Astrocyte of the spinal cord (primary cell): ENCODE measurements around the gene GGT6.

Experiments
- DNase-seq: peaks from one replicate; pipeline ENCODE4 v3.0.0; 2011; ENCODE audit warnings: low read depth, low spot score
- H3K4me3 ChIP-seq: 2 replicates; pipeline ENCODE4 v1.5.1; 2011; ENCODE audit warnings: low read depth, mild to moderate bottlenecking, low read length, moderate library complexity
- in situ Hi-C: cut with HindIII; loops from 2 replicates; pipeline ENCODE4 v1.10.0; 2017; ENCODE audit warnings: low sequenced_read_pairs
- TF ChIP-seq, protein P1 (sequence below): IDR thresholded peaks from 2 replicates; pipeline ENCODE4 v1.5.1; 2012; ENCODE audit warnings: low read depth, mild to moderate bottlenecking, low read length, inconsistent platforms

Gene GGT6

DNA sequence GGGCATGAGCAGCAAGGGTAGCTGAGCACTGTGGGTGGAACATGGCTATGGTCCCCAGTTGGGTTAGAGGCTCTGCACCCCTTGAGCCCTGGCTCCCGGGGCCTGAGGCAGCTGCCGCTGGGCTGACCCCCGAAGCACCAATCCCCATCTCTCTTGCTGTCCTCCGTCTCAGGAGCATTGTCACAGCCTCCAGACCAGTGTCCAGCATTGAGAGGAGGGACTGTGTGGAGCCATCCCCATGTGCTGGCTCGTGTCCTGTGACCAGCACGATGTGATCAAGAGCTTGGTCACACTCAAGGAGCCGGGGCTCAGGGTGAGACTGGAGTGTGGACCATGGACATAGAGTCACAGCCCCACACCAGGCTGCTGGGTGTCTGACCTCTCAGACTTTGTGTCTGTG is 26.8 kb upstream of the GGT6 start:
- no peak for DNase-seq
- in situ Hi-C loops, result no loop called here
- no peak overlapping the region for H3K4me3 ChIP-seq
- TF ChIP-seq, protein P1, sequence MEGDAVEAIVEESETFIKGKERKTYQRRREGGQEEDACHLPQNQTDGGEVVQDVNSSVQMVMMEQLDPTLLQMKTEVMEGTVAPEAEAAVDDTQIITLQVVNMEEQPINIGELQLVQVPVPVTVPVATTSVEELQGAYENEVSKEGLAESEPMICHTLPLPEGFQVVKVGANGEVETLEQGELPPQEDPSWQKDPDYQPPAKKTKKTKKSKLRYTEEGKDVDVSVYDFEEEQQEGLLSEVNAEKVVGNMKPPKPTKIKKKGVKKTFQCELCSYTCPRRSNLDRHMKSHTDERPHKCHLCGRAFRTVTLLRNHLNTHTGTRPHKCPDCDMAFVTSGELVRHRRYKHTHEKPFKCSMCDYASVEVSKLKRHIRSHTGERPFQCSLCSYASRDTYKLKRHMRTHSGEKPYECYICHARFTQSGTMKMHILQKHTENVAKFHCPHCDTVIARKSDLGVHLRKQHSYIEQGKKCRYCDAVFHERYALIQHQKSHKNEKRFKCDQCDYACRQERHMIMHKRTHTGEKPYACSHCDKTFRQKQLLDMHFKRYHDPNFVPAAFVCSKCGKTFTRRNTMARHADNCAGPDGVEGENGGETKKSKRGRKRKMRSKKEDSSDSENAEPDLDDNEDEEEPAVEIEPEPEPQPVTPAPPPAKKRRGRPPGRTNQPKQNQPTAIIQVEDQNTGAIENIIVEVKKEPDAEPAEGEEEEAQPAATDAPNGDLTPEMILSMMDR, result no peak

GRCh38 chr17:4586043-4586442 is 25.7 kb upstream of the GGT6 start:
- no peak overlapping the region for H3K4me3 ChIP-seq
- no peak for DNase-seq
- TF ChIP-seq, protein P1, result no peak
- in situ Hi-C loops, result no loop called here

- H3K4me3 ChIP-seq, result no peak overlapping the region
- in situ Hi-C loops, result no loop called here
- no peak for DNase-seq
- TF ChIP-seq, protein P1, result no peak
These were observed 25.2 kb upstream of the GGT6 start for GRCh38 chr17:4585638-4585994.

DNA sequence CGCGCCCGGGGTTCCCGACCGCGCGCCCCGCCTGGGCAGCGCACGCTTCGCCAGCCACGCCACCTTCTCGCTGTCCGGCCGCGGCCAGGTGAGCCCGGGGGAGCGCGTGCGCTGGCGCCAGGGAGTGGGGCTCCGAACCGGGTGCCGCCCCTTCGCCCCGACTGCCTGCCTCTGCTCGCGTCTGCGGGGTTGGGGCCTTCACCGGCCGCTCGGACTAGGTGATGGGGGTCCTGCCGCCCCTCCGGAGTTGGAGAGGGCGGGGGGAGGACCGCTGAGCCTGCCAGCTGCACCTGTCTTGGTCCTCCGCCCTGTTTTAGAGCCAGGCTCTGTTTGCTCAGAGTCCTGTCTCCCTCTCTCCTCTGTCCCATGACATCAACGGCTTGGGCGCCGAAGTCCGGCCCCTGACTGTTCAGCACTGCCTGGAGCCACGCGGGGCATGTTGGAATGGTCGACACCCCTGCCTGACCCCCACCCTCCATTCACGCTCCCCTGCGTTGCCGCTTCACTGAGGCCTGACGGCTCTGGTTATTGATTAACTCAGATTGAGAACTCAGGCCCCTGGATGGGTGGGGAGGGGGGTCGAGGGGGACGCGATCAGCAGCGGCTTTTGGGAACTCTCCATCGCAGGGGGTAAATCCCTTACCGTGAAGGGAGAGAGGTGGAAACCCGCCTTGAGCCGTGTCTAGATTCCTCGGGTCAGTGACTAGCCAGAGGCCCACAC is 24.7 kb upstream of the GGT6 start:
- in situ Hi-C loops, result no loop called here
- no peak overlapping the region for H3K4me3 ChIP-seq
- TF ChIP-seq, protein P1, result no peak
- no peak for DNase-seq

- no peak within 1 kb of the TSS for H3K4me3 ChIP-seq
- DNase-seq, result no peak
- TF ChIP-seq, protein P1, result no peak
- in situ Hi-C loops, result no loop called here
These were observed 23.9 kb upstream of the GGT6 start, which contains the start of gene SMTNL2 for GRCh38 chr17:4584101-4584916. TSS of gene SMTNL2 (plus strand) at chr17:4584529. CDS start at chr17:4584606, 77 bp downstream.

DNA sequence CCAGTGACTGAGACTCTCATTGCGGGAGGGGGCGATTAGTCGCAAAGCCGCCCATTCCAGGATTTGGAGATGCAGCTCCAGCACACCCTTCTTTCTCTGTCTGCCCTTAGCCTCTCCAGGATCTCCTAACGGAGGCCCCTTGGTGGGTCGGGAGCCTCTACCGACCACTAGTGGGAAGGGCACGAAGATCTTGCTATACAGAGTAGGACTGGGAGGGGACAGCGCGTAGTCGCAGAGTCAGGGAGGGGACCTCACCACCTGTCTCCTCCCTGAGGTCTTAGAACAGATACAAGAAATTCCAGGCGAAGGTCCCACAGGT is 23.4 kb upstream of the GGT6 start:
- in situ Hi-C loops, result no loop called here
- DNase-seq, result no peak
- TF ChIP-seq, protein P1, result peak; percentile 47
- H3K4me3 ChIP-seq, result no peak overlapping the region
